Measurements from ENCODE around the gene DIDO1. TPM values are rescaled to one million over a fixed set of nuclear protein-coding genes. Genes with fewer than 3 reads are reported as not detected.

Gene DIDO1
- total RNA-seq, 4 donors from 2014 or later = 64.6 to 143 (median 79.2) TPM

DNA sequence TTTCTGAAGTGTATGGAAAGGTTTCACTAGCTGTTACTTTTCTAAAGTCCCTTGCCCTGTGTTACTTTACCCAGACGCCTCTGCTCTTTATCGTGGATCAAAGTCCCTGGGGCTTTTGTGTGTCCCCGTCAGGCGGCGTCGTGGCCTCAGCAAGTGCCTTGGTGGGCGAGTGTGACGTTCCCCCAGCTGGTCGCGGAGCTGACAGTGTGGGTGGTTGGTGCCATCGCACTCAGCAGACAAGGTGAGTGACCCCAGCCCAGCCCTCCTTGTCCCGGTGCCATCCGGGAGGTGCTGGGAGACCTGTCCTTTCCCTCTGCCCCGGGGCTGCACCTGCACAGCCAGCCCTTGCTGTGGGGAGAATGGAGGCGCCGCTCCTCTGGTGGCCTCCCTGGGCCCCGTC is 37.4 kb downstream of the DIDO1 start:
- 94% methylated on average over 14 of the region's 17 CpGs for WGBS
- H3K4me1 ChIP-seq = peaks cover 18% of the 10 kb centered on the region
- no peaks in the 10 kb centered on the region for H3K9me3 ChIP-seq
- no peak overlapping the region for H3K4me3 ChIP-seq
- no peak overlapping the region for H3K27ac ChIP-seq
- DNase-seq (ENCODE audit: low spot score in 2 of 2) = no peak
- H3K27me3 ChIP-seq = no peaks in the 10 kb centered on the region
- peaks cover 74% of the 10 kb centered on the region for H3K36me3 ChIP-seq
- TF ChIP-seq EP300 (IDR thresholded peaks at IDR 0.05) (no peak), POLR2AphosphoS5 (IDR thresholded peaks at IDR 0.05) (no peak), POLR2A (IDR thresholded peaks at IDR 0.05) (no peak)
- TF ChIP-seq, protein P1, sequence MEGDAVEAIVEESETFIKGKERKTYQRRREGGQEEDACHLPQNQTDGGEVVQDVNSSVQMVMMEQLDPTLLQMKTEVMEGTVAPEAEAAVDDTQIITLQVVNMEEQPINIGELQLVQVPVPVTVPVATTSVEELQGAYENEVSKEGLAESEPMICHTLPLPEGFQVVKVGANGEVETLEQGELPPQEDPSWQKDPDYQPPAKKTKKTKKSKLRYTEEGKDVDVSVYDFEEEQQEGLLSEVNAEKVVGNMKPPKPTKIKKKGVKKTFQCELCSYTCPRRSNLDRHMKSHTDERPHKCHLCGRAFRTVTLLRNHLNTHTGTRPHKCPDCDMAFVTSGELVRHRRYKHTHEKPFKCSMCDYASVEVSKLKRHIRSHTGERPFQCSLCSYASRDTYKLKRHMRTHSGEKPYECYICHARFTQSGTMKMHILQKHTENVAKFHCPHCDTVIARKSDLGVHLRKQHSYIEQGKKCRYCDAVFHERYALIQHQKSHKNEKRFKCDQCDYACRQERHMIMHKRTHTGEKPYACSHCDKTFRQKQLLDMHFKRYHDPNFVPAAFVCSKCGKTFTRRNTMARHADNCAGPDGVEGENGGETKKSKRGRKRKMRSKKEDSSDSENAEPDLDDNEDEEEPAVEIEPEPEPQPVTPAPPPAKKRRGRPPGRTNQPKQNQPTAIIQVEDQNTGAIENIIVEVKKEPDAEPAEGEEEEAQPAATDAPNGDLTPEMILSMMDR (IDR thresholded peaks at IDR 0.05) = no peak

- Histone ChIP-seq H3K27ac (no peak overlapping the region), H3K4me3 (no peak overlapping the region), H3K4me1 (peaks cover 18% of the 10 kb centered on the region), H3K36me3 (peaks cover 69% of the 10 kb centered on the region), H3K27me3 (no peaks in the 10 kb centered on the region), H3K9me3 (no peaks in the 10 kb centered on the region)
- TF ChIP-seq POLR2AphosphoS5 (IDR thresholded peaks at IDR 0.05) = no peak
- DNase-seq (ENCODE audit: low spot score in 2 of 2) = no peak
- WGBS = 96% methylated on average over 11 of the region's 16 CpGs
Observed at GRCh38 chr20:62888406-62888805, 37.9 kb downstream of the DIDO1 start.

- peaks cover 18% of the 10 kb centered on the region for H3K4me1 ChIP-seq
- WGBS = 100% methylated on average over 1 of the region's 7 CpGs
- DNase-seq (ENCODE audit: low spot score in 2 of 2) = no peak
- H3K36me3 ChIP-seq = peaks cover 63% of the 10 kb centered on the region
- H3K9me3 ChIP-seq = no peaks in the 10 kb centered on the region
- H3K4me3 ChIP-seq = no peak overlapping the region
- H3K27ac ChIP-seq = no peak overlapping the region
- H3K27me3 ChIP-seq = no peaks in the 10 kb centered on the region
- no peak for TF ChIP-seq EP300 (IDR thresholded peaks at IDR 0.05)
- no peak for TF ChIP-seq POLR2AphosphoS5 (IDR thresholded peaks at IDR 0.05)
- TF ChIP-seq, protein P1 (IDR thresholded peaks at IDR 0.05) = no peak
- no peak for TF ChIP-seq POLR2A (IDR thresholded peaks at IDR 0.05)
Observed at GRCh38 chr20:62887860-62888239, 38.5 kb downstream of the DIDO1 start.

GRCh38 chr20:62887152-62887859 is 39.0 kb downstream of the DIDO1 start:
- TF ChIP-seq, protein P1 (IDR thresholded peaks at IDR 0.05) = no peak
- TF ChIP-seq EP300 (IDR thresholded peaks at IDR 0.05) (no peak), POLR2A (IDR thresholded peaks at IDR 0.05) (no peak), POLR2AphosphoS5 (IDR thresholded peaks at IDR 0.05) (no peak)
- H3K9me3 ChIP-seq = no peaks in the 10 kb centered on the region
- DNase-seq (ENCODE audit: low spot score in 2 of 2) = no peak
- WGBS = 81% methylated on average over 8 of the region's 13 CpGs
- peaks cover 18% of the 10 kb centered on the region for H3K4me1 ChIP-seq
- H3K4me3 ChIP-seq = no peak overlapping the region
- no peak overlapping the region for H3K27ac ChIP-seq
- peaks cover 58% of the 10 kb centered on the region for H3K36me3 ChIP-seq
- H3K27me3 ChIP-seq = no peaks in the 10 kb centered on the region

GRCh38 chr20:62886709-62887058 is 39.6 kb downstream of the DIDO1 start:
- no peak for DNase-seq (ENCODE audit: low spot score in 2 of 2)
- peaks cover 57% of the 10 kb centered on the region for H3K36me3 ChIP-seq
- H3K4me3 ChIP-seq = no peak overlapping the region
- H3K9me3 ChIP-seq = no peaks in the 10 kb centered on the region
- H3K4me1 ChIP-seq = peaks cover 18% of the 10 kb centered on the region
- no peak overlapping the region for H3K27ac ChIP-seq
- TF ChIP-seq POLR2A (IDR thresholded peaks at IDR 0.05) (no peak), POLR2AphosphoS5 (IDR thresholded peaks at IDR 0.05) (no peak), EP300 (IDR thresholded peaks at IDR 0.05) (no peak)
- TF ChIP-seq, protein P1 (IDR thresholded peaks at IDR 0.05) = no peak
- 81% methylated on average over 4 of the region's 7 CpGs for WGBS
- H3K27me3 ChIP-seq = no peaks in the 10 kb centered on the region
